Keratinocyte (primary cell): ENCODE measurements around the gene EXOSC1. TPM values are rescaled to one million over a fixed set of nuclear protein-coding genes. Genes with fewer than 3 reads are reported as not detected.

Experiments
- DNase-seq: peaks from one replicate; pipeline ENCODE4 v3.0.0-alpha.2; 2011; ENCODE audit warnings: low read depth, missing footprints, low spot score
- FAIRE-seq: peaks from 2 replicates; lab custom pipeline; 2011; peaks lifted over from hg19 to GRCh38; lab: Jason Lieb, UNC
- H2AFZ ChIP-seq: 2 replicates; pipeline ENCODE4 v1.6.0; 2012; ENCODE audit warnings: low read length, control low read depth, inconsistent platforms; ENCODE audit not compliant: control insufficient read depth
- H3K27ac ChIP-seq: 2 replicates; pipeline ENCODE4 v1.5.1; 2011; ENCODE audit warnings: low read length; ENCODE audit not compliant: control insufficient read depth, insufficient read depth
- H3K27me3 ChIP-seq: 3 replicates; pipeline ENCODE4 v1.6.0; 2011; ENCODE audit warnings: low read length; ENCODE audit not compliant: control insufficient read depth, insufficient read depth; ENCODE audit errors: extremely low read depth
- H3K36me3 ChIP-seq, 2 experiments: 2 replicates in 1 of 2; 3 replicates in 1 of 2; pipeline ENCODE4 v1.5.1; 2011; ENCODE audit warnings: low read length in 2 of 2, mild to moderate bottlenecking in 1 of 2; ENCODE audit not compliant: control insufficient read depth in 2 of 2, insufficient read depth in 2 of 2; ENCODE audit errors: extremely low read depth in 1 of 2
- H3K4me1 ChIP-seq: 3 replicates; pipeline ENCODE4 v1.5.1; 2011; ENCODE audit warnings: low read length; ENCODE audit not compliant: control insufficient read depth, insufficient read depth; ENCODE audit errors: extremely low read depth
- H3K4me2 ChIP-seq: 3 replicates; pipeline ENCODE4 v1.6.0; 2011; ENCODE audit warnings: low read depth, low read length; ENCODE audit not compliant: control insufficient read depth, insufficient read depth; ENCODE audit errors: extremely low read depth
- H3K4me3 ChIP-seq, 3 experiments: fragments of 200-600 bp in 1 of 3; sonication (generic) in 1 of 3; 2 replicates in 2 of 3; 3 replicates in 1 of 3; pipeline ENCODE4 v1.5.1; 2011 to 2016; ENCODE audit warnings: low read length in 3 of 3, mild to moderate bottlenecking in 3 of 3, control low read depth in 2 of 3, inconsistent platforms in 1 of 3, low read depth in 1 of 3, mixed read lengths in 1 of 3, mixed run types in 1 of 3, moderate library complexity in 1 of 3; ENCODE audit not compliant: control insufficient read depth in 2 of 3, insufficient read depth in 2 of 3; ENCODE audit errors: extremely low read depth in 1 of 3
- H3K79me2 ChIP-seq: 2 replicates; pipeline ENCODE4 v1.6.0; 2012; ENCODE audit warnings: low read length; ENCODE audit not compliant: control insufficient read depth, insufficient read depth
- H3K9ac ChIP-seq: 3 replicates; pipeline ENCODE4 v1.6.0; 2011; ENCODE audit warnings: low read length; ENCODE audit not compliant: control insufficient read depth, insufficient read depth; ENCODE audit errors: extremely low read depth
- H3K9me1 ChIP-seq: 3 replicates; pipeline ENCODE4 v1.6.0; 2011; ENCODE audit warnings: low read length; ENCODE audit not compliant: control insufficient read depth, insufficient read depth; ENCODE audit errors: extremely low read depth
- H3K9me3 ChIP-seq: 2 replicates; pipeline ENCODE4 v1.5.1; 2012; ENCODE audit warnings: low read depth, low read length; ENCODE audit not compliant: control insufficient read depth
- H4K20me1 ChIP-seq: 3 replicates; pipeline ENCODE4 v1.6.0; 2011; ENCODE audit warnings: low read length; ENCODE audit not compliant: control insufficient read depth, insufficient read depth; ENCODE audit errors: extremely low read depth
- CTCF ChIP-seq, 3 experiments: IDR thresholded peaks in 1 of 3; conservative IDR thresholded peaks in 1 of 3; optimal IDR thresholded peaks in 1 of 3; 2 replicates in 2 of 3; 3 replicates in 1 of 3; pipeline versions ENCODE3 to v1.5.1; 2011; ENCODE audit warnings: low read length in 3 of 3, mild to moderate bottlenecking in 3 of 3, moderate library complexity in 2 of 3, control low read depth in 1 of 3, inconsistent platforms in 1 of 3; ENCODE audit not compliant: insufficient read depth in 2 of 3; ENCODE audit errors: extremely low read depth in 1 of 3
- EZH2 ChIP-seq: IDR thresholded peaks from one replicate; pipeline ENCODE4 v1.6.1; 2012; ENCODE audit warnings: inconsistent platforms, mild to moderate bottlenecking, low read length, moderate library complexity
- dilution Hi-C: fragments of 300-500 bp; cut with MboI; formaldehyde crosslinking; loops from one replicate; pipeline ENCODE4 v1.7.0; 2020; ENCODE audit warnings: low sequenced_read_pairs; ENCODE audit not compliant: extremely low pct_ligation_motif_present
- polyA plus RNA-seq, 5 experiments: library from polyadenylated mRNA; depleted of rRNA in 3 of 5; stranded (reverse) in 3 of 5; stranded (forward) in 1 of 5; unstranded in 1 of 5; fragments of >200 nt; gene quantifications; 1 replicate in 1 of 5; 2 replicates in 3 of 5; 3 replicates in 1 of 5; pipeline versions ENCODE4 v1.2.1 to v1.2.3, GENCODE V29; 2011 to 2012; ENCODE audit warnings: missing spikeins in 2 of 5, low read depth in 1 of 5, low replicate concordance in 1 of 5

EXOSC1 gene
- polyA plus RNA-seq, 1 donor (not counting 4 experiments of a cell fraction or from before 2014, with no cell fraction given), result 45.7 TPM

- TF ChIP-seq EZH2 (no peak), CTCF (optimal IDR thresholded peaks at IDR 0.05 in 1 of 3, IDR thresholded peaks at IDR 0.05 in 1 of 3, conservative IDR thresholded peaks at IDR 0.05 in 1 of 3; ENCODE audit: extremely low read depth in 1 of 3, insufficient read depth in 2 of 3, low read length in 3 of 3) (no peak)
- no peaks in the 10 kb centered on the region for H3K27me3 ChIP-seq
- H3K4me3 ChIP-seq, result no peak overlapping the region
- dilution Hi-C loops, result no loop called here
- H3K9me1 ChIP-seq, result peaks cover 2% of the 10 kb centered on the region
- FAIRE-seq (no peak), DNase-seq (no peak)
- H3K4me1 ChIP-seq, result peaks cover 5% of the 10 kb centered on the region
- no peak overlapping the region for H2AFZ ChIP-seq
- no peak overlapping the region for H3K9ac ChIP-seq
- H3K9me3 ChIP-seq, result no peaks in the 10 kb centered on the region
- H4K20me1 ChIP-seq, result no peaks in the 10 kb centered on the region
- peaks cover 30% of the 10 kb centered on the region for H3K79me2 ChIP-seq
- no peak overlapping the region for H3K27ac ChIP-seq
- H3K4me2 ChIP-seq, result no peak overlapping the region
- H3K36me3 ChIP-seq, result peaks cover 46 to 56% of the 10 kb centered on the region in 2 experiments
Observed at GRCh38 chr10:97454330-97455036, 8.7 kb upstream of the EXOSC1 start.

DNA sequence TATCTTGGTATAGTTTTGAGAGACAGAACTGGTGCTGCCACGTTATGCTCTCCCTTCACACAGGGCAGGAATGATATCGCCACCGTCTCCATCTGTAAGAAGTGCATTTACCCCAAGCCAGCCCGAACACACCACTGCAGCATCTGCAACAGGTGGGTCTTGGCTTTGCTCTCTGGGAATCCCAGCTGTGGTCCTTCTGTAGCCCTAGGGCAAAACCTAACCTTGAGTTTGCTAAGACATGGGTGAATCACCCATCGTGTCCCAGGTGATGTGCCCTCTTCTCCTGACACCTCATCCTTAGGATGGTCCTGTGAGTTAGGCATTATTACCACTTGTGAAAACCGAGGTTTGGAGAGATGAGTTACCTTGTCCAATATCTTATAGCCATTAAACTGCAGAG, 6.5 kb upstream of the EXOSC1 start:
- H3K9me3 ChIP-seq, result no peaks in the 10 kb centered on the region
- no peak for DNase-seq
- H3K79me2 ChIP-seq, result peaks cover 51% of the 10 kb centered on the region
- H3K4me1 ChIP-seq, result peaks cover 9% of the 10 kb centered on the region
- dilution Hi-C loops, result no loop called here
- no peaks in the 10 kb centered on the region for H3K27me3 ChIP-seq
- no peak overlapping the region for H3K4me2 ChIP-seq
- H3K9ac ChIP-seq, result no peak overlapping the region
- H3K9me1 ChIP-seq, result peaks cover 2% of the 10 kb centered on the region
- no peak for FAIRE-seq
- peaks cover 35 to 38% of the 10 kb centered on the region in 2 experiments for H3K36me3 ChIP-seq
- H3K27ac ChIP-seq, result no peak overlapping the region
- H4K20me1 ChIP-seq, result no peaks in the 10 kb centered on the region
- TF ChIP-seq EZH2, result no peak
- TF ChIP-seq CTCF (optimal IDR thresholded peaks at IDR 0.05 in 1 of 3, IDR thresholded peaks at IDR 0.05 in 1 of 3, conservative IDR thresholded peaks at IDR 0.05 in 1 of 3; ENCODE audit: extremely low read depth in 1 of 3, insufficient read depth in 2 of 3, low read length in 3 of 3), result no peak
- H2AFZ ChIP-seq, result no peak overlapping the region
- H3K4me3 ChIP-seq, result no peak overlapping the region
